GM19099 (cell line): Measurements from ENCODE around the gene NFATC2IP.

Experiments
- POLR2A ChIP-seq: IDR thresholded peaks from 3 replicates; pipeline ENCODE4 v1.6.1; 2011; ENCODE audit warnings: low read depth; ENCODE audit not compliant: insufficient read length; ENCODE audit errors: extremely low read depth

NFATC2IP gene

DNA sequence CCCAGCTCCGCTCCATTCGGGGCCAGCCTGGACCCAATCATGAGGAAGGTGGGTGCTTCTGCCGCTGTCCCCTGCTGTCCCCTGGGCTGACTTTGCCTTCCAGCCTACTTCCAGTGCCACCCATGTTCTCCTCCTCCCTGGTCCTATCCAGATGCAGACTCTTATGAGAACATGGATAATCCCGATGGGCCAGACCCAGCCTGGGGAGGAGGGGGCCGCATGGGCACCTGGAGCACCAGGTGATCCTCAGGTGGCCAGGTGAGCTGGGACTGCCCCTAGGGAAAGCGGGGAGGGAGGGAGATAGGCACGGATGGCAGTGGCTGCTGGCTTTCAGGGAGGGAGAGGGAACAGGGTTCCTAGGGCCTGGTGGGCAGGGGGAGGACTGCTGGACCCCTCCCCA, 12.0 kb upstream of the NFATC2IP start:
- no peak for TF ChIP-seq POLR2A

DNA sequence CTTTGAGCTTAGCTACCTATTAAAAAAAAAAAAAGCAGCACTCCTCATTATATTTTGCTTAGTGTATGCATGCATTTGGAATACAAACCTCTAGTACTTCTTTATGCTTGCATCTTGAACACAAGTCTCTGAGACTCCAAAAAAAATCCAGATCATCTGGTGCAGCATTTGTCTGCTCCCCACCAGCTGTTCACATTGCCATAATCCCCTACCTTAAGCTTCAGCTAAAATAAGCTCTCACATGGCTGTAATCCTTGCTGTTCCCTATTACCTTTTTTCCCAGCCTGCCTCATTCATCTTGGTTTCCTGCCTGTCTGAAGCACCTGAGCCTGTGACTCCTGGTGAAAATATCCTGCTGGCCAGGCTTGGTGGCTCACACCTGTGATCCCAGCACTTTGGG, 7.5 kb upstream of the NFATC2IP start:
- no peak for TF ChIP-seq POLR2A

DNA sequence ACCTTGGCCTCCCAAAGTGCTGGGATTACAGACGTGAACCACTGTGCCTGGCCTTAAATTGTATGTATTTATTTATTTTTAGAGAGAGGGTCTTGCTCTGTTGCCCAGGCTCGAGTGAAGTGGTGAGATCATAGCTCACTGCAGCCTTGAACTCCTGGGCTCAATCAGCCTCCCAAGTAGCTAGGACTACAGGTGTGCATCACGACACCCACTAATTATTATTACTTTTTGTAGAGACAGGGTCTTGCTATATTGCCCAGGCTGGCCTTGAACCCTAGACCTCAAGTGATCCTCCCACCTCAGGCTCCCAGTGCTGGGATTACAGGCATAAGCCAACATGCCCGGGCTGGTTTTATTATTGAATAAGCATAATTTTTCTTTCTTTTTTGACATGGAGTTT, 4.1 kb upstream of the NFATC2IP start:
- no peak for TF ChIP-seq POLR2A

DNA sequence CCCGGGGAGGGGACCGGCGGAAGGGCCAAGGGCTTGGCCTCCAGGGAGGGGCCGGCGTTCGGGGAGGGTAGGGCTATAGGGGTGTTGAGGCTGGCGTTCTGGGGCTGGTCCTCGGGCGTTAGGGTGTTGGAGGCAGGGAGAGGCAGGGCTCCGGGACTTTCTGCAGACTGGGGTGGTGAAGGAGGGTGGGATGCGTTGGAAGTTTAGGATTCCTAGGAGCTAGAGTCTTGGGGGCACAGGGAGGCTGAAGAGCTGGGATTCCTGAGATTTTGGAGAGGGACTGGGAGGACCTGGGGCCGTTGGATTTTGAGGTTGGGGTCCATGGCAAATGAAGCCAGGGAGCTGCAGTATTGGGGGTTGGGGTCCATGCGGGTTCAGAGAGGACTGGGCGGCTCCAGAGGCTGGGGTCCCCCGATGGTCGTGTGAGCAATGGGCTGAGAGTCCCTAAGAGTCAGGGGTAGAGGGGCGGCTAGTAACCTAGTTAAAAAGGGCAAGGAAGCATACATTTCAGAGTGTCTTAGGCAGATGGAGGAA, 740 bp downstream of the NFATC2IP start:
- TF ChIP-seq POLR2A, result no peak

DNA sequence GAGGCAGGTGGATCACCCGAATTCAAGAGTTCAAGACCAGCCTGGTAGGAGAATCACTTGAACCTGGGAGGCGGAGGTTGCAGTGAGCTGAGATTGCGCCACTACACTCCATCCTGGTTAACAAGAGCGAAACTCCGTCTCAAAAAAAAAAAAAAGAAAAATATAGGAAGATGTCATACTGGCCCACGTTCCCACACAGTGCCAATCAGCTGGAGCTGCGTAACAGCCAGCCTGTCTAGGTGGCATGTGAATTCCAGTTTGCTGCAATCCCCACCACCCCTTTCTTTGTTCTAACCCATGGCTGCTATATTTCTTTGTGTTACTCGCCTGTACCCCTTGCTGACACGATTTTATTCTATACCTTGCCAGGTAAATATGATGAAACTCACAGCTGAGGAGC, 7.5 kb downstream of the NFATC2IP start:
- TF ChIP-seq POLR2A, result no peak

DNA sequence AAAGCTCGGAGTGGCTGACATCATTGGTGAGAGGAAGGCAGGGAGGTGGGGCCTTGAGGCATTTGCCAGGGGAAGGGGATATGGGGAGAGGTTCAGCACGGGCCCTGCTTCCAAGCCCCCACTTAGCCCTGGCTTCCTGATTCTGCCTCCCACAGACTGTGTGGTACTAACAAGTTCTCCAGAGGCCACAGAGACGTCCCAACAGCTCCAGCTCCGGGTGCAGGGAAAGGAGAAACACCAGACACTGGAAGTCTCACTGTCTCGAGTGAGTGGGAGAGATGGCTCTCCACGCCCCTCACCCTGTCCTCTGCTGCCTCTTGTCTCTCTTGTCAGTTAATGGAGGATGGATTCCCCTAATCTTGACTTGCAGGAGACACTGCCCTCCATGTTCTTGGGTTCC, 8.1 kb downstream of the NFATC2IP start:
- TF ChIP-seq POLR2A, result no peak

DNA sequence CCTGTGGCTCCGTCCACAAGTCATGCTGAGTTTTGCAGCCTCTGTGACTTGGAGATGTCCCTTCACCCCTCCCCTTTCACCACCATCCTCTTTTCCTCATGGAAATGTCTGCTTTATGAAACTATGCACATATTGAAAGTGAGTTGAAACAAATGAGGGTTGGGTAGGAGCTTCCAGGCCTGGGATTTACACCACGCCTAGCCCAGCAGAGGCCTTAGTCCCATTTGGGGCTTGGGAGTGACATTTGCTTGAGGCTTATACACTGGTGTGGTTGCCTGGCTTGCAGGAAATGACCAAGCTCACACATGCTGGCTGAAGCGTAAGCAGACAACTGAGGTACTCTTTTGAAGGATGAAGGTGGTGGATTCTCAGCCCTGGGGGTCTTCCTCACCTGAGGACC, 13.3 kb downstream of the NFATC2IP start:
- no peak for TF ChIP-seq POLR2A

DNA sequence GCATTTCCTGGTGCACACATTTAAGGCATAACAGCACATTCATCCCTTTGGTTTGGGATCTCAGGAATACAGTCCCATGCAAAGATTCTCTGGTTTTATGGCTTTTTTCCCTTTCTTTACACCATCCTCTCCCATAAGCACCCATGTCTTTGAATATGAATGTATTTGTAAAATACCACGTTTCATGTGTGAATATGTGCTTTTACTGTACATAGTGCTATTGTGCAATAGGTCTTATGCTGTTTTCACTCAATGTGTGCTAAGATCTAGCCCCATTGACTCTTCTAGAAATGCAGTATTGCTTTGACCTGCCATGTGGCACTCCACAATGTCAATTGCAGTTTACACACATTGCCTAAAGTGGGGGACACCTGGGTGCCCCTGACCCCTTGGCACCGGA, 13.8 kb downstream of the NFATC2IP start:
- no peak for TF ChIP-seq POLR2A

DNA sequence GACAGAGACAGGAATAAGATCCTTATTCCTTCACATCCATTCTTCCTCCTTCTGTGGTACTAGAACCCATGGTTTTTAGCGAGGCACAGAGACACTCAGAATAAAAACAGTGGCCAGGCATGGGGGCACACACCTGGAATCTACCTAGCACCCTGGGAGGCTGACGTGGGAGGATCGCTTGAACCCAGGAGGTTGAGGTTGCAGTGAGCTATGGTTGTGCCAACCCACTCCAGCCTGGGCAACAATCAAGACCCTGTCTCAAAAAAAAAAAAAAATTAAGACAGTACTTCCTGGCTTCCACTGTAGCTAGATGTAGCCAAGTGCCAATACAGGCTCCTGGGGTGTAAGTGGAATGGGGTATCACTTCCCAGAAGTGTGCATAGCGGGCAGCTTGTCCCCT, 16.4 kb downstream of the NFATC2IP start:
- TF ChIP-seq POLR2A, result no peak

DNA sequence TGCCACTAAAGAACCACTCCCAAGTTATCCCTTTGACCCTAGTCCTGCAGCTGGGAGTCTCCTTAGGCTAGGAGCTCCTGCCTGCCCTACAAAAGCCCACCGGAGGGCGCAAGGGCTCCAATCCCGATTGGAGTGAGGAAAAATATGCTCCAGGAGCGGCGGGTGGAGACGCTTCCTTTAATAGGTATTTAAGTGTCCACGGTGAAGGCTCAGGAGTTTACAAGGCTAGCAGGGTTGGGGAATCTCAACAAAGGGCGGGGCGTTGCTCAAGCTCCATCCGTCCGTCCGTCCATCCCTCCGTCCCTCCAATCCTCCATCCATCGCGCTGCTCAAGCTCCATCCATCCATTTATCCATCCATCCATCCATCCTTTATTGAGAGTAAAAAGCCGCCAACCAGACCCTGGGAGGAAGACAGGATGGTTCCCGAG, 23.3 kb downstream of the NFATC2IP start:
- no peak for TF ChIP-seq POLR2A

DNA sequence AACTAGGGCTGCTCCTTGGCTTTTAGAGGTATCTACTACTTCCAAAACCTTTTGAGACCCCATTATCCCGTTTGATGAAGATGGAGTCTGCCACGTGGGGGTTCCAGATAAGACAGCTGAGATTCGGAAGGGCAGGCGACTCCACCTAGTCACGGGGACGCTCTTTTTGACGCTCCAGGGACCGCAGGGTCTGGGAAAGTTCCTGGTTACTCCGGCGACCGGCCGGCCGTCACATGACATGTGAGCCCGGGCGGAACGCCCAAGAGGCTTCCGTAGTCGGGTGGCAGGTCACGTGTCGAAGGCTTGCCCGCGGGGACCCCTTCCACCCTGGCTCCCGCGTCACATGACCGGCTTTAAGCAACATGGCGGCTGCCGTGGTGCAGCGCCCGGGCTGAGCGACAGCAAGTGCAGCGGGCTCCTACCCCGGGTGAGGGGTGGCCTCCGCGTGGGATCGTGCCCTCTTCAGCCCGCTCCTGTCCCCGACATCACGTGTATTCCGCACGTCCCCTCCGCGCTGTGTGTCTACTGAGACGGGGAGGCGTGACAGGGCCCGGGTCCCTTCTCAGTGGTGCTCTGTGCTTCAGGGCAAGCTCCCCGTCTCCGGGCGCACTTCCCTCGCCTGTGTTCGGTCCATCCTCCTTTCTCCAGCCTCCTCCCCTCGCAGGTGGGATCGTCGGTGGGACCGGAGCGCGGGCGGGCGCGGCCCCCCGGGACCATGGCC, 23.9 kb downstream of the NFATC2IP start, which contains the start of gene SPNS1:
TSS of gene SPNS1 (plus strand) at position 342 of the 721 bp plus-strand sequence. CDS start at position 716, 374 bp downstream.
- TF ChIP-seq POLR2A, result peak; percentile 85

DNA sequence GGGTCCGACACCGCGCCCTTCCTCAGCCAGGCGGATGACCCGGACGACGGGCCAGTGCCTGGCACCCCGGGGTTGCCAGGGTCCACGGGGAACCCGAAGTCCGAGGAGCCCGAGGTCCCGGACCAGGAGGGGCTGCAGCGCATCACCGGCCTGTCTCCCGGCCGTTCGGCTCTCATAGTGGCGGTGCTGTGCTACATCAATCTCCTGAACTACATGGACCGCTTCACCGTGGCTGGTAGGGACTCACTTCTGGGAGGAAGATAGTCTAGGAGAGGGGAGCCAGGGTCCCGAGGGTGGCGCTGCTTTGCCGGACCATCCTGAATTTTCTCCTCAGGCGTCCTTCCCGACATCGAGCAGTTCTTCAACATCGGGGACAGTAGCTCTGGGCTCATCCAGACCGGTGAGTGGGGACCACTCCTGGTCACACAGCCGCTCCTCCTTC, 24.4 kb downstream of the NFATC2IP start:
- no peak for TF ChIP-seq POLR2A

DNA sequence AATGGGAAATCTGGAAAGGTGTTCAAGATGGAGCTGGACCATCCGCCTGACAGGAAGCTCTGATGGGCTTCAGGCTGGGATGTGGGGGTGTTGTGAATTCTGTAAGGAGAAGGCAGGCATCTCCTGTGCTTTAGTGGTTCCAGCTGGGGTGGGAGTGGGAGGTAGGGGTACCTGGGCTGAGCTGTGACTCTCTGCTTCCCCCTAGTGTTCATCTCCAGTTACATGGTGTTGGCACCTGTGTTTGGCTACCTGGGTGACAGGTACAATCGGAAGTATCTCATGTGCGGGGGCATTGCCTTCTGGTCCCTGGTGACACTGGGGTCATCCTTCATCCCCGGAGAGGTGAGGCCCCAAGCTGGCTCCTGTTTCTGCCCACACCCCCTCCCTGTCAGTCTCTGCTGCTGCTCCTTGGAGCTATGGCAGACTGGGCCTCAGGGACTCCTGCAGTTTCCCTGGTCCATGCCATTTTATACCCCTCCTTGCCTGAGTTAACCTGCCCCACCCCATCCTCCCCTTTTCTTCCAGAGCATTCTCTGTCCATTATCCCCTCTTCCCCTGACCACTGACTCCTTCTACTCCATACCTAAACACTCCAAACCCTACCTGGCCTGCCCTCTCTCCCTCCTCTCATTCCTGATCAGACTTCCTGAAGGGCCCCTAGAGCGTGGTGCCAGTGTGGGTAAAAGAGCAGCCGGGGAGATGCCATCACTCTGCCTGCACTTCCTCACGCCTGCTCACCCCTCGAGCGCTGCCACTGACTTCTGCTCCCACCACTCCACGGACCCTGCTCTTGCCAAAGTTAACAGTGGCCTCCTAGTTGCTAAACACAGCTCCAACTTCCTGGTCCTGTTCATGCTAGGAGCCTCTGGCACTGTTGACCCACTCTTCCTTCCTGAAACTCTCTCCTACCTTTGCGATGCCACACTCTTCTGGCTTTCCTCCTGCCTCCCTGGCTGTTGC, 27.2 kb downstream of the NFATC2IP start:
- TF ChIP-seq POLR2A, result no peak

DNA sequence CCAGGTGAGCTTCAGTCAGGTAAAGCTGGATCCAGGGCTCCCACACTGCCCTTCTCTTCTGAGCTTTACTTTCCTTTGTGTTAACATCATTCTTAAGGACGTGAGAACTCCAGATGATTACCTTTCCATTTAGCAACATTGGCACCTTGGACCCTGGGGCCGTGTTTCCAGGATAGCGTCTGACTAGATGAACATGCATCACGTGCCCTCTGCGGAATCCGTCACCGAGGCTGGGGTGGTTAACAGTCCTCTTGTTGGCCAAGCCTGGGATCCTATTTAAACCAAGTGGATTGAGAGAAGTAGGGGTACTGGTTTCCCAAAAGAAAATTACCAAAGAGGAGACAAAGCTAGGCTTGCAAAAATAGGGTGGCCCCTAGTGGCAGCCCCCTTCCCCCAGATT, 30.2 kb downstream of the NFATC2IP start:
- TF ChIP-seq POLR2A, result no peak

DNA sequence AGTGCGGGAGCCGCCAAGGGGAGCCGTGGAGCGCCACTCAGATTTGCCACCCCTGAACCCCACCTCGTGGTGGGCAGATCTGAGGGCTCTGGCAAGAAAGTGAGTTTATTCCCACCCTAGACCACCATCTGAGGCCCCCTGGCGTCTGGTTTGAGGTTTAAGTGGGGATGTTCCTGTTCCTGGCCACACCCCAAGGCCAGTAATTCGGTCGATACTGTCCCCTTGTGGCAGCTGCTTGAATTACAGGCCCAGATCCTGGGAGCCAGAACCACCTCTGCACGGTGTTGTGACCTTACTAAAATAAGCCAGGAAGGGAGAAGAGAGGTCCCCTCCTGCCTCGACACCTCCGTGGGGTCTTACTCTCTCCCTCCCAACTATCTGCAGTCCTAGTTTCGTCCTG, 30.8 kb downstream of the NFATC2IP start:
- no peak for TF ChIP-seq POLR2A
